Endothelial cell of umbilical vein (primary cell): ENCODE measurements around the gene OXTR. TPM values are rescaled to one million over a fixed set of nuclear protein-coding genes. Genes with fewer than 3 reads are reported as not detected.

Source experiments
- BruUV-seq: library from RNA; stranded (reverse); fragments of 400-500 nt; replicated peaks from 2 replicates; lab custom pipeline; 2021; lab: Mats Ljungman, UMichigan
- CTCF ChIA-PET: fragments of 300-600, 350-600 bp; sonication (Branson Sonifier 250); formaldehyde crosslinking; loops from one replicate; lab custom pipeline; 2021; ENCODE audit warnings: antibody characterized with exemption, inconsistent platforms; lab: Charles Lee
- POLR2A ChIA-PET: fragments of 300-600, 350-600 bp; sonication (Branson Sonifier 250); formaldehyde crosslinking; loops from one replicate; lab custom pipeline; 2021; ENCODE audit warnings: antibody characterized with exemption, inconsistent platforms; lab: Charles Lee
- DNase-seq: peaks from one replicate; pipeline ENCODE4 v3.0.0-alpha.2; 2011; ENCODE audit warnings: low read depth, low spot score
- FAIRE-seq: peaks from 2 replicates; lab custom pipeline; 2011; peaks lifted over from hg19 to GRCh38; lab: Jason Lieb, UNC
- H2AFZ ChIP-seq: 2 replicates; pipeline ENCODE4 v1.6.0; 2012; ENCODE audit warnings: low read depth, low read length, control low read depth, inconsistent platforms
- H3K27ac ChIP-seq: 2 replicates; pipeline ENCODE4 v1.5.1; 2011; ENCODE audit warnings: low read depth, mild to moderate bottlenecking, control low read depth, low read length, moderate library complexity; ENCODE audit not compliant: insufficient read depth
- H3K27me3 ChIP-seq, 2 experiments: 2 replicates each; pipeline versions ENCODE4 v1.6.0 to v1.6.1; 2011; ENCODE audit warnings: low read length in 2 of 2, mixed read lengths in 1 of 2; ENCODE audit not compliant: control insufficient read depth in 2 of 2, insufficient read depth in 2 of 2
- H3K36me3 ChIP-seq, 2 experiments: 2 replicates in 1 of 2; 3 replicates in 1 of 2; pipeline ENCODE4 v1.5.1; 2011; ENCODE audit warnings: low read length in 2 of 2, mild to moderate bottlenecking in 1 of 2, moderate library complexity in 1 of 2; ENCODE audit not compliant: control insufficient read depth in 2 of 2, insufficient read depth in 2 of 2; ENCODE audit errors: extremely low read depth in 1 of 2
- H3K4me1 ChIP-seq: 3 replicates; pipeline ENCODE4 v1.5.1; 2011; ENCODE audit warnings: mild to moderate bottlenecking, low read length; ENCODE audit not compliant: control insufficient read depth, insufficient read depth; ENCODE audit errors: extremely low read depth
- H3K4me2 ChIP-seq: 2 replicates; pipeline ENCODE4 v1.6.1; 2011; ENCODE audit warnings: low read length, control low read depth, mixed read lengths; ENCODE audit not compliant: insufficient read depth
- H3K4me3 ChIP-seq, 3 experiments: fragments of 200-600 bp in 1 of 3; sonication (generic), shearing (Covaris generic) in 1 of 3; replicated peaks in 1 of 3; 2 replicates each; pipeline ENCODE4 v1.5.1; 2011 to 2016; ENCODE audit warnings: control low read depth in 3 of 3, low read length in 3 of 3, mild to moderate bottlenecking in 2 of 3, inconsistent platforms in 1 of 3, low read depth in 1 of 3, moderate library complexity in 1 of 3; ENCODE audit not compliant: insufficient read depth in 1 of 3
- H3K79me2 ChIP-seq: 2 replicates; pipeline ENCODE4 v1.6.0; 2012; ENCODE audit warnings: low read length, inconsistent platforms; ENCODE audit not compliant: control insufficient read depth, insufficient read depth
- H3K9ac ChIP-seq: replicated peaks from 2 replicates; pipeline ENCODE3; 2011; ENCODE audit warnings: low read length, control low read depth; ENCODE audit not compliant: insufficient read depth; ENCODE audit errors: extremely low read depth
- H3K9me1 ChIP-seq: replicated peaks from 3 replicates; pipeline ENCODE4 v1.6.0; 2011; ENCODE audit warnings: mild to moderate bottlenecking, low read length; ENCODE audit not compliant: control insufficient read depth, insufficient read depth; ENCODE audit errors: extremely low read depth
- H3K9me3 ChIP-seq: replicated peaks from 2 replicates; pipeline ENCODE4 v1.5.1; 2012; ENCODE audit warnings: low read length, inconsistent platforms; ENCODE audit not compliant: control insufficient read depth, insufficient read depth
- H4K20me1 ChIP-seq: replicated peaks from 2 replicates; pipeline ENCODE3; 2011; ENCODE audit warnings: mild to moderate bottlenecking, low read length; ENCODE audit not compliant: control insufficient read depth, insufficient read depth; ENCODE audit errors: extremely low read depth
- EZH2 ChIP-seq: IDR thresholded peaks from 2 replicates; pipeline ENCODE4 v1.6.1; 2012; ENCODE audit warnings: borderline replicate concordance, low read depth, mild to moderate bottlenecking, moderate library complexity, low read length, inconsistent platforms; ENCODE audit not compliant: severe bottlenecking
- FOS ChIP-seq: IDR thresholded peaks from 2 replicates; pipeline ENCODE4 v1.6.1; 2011; ENCODE audit warnings: mild to moderate bottlenecking, low read length, moderate library complexity, borderline replicate concordance; ENCODE audit not compliant: insufficient read depth
- GATA2 ChIP-seq: IDR thresholded peaks from 2 replicates; pipeline ENCODE4 v1.7.0; 2011; ENCODE audit warnings: low read depth, mild to moderate bottlenecking, moderate library complexity, mixed read lengths, low read length; ENCODE audit not compliant: insufficient read length, insufficient read depth
- JUN ChIP-seq: IDR thresholded peaks from 2 replicates; pipeline ENCODE4 v1.6.1; 2011; ENCODE audit warnings: borderline replicate concordance, low read depth; ENCODE audit not compliant: insufficient read length, insufficient read depth
- MYC ChIP-seq: IDR thresholded peaks from one replicate; pipeline ENCODE4 v1.6.1; 2011; ENCODE audit warnings: mild to moderate bottlenecking, low read depth, low read length
- POLR2A ChIP-seq: IDR thresholded peaks from 2 replicates; pipeline ENCODE4 v1.6.1; 2012; ENCODE audit warnings: low read depth, mild to moderate bottlenecking, control low read depth, low read length
- POLR2AphosphoS5 ChIP-seq: IDR thresholded peaks from 2 replicates; pipeline ENCODE4 v1.6.1; 2012; ENCODE audit warnings: low read depth, mild to moderate bottlenecking, control low read depth, low read length, moderate library complexity; ENCODE audit not compliant: insufficient read depth
- dilution Hi-C: fragments of 300-500 bp; cut with MboI; formaldehyde crosslinking; loops from one replicate; pipeline ENCODE4 v1.15.0; 2019; ENCODE audit warnings: low sequenced_read_pairs; ENCODE audit not compliant: extremely low pct_ligation_motif_present
- intact Hi-C: fragments of 100-400 bp; cut with micrococcal nuclease; formaldehyde crosslinking; loops from one replicate; pipeline ENCODE4 v1.10.0; 2022
- polyA plus RNA-seq, 4 experiments: library from polyadenylated mRNA; depleted of rRNA in 3 of 4; stranded (reverse) in 3 of 4; unstranded in 1 of 4; fragments of >200 nt; gene quantifications; 2 replicates each; pipeline versions ENCODE4 v1.2.1 to v1.2.3, GENCODE V29; 2011 to 2012; ENCODE audit warnings: missing spikeins in 1 of 4
- total RNA-seq: library from RNA; stranded (reverse); gene quantifications from 2 replicates; pipeline ENCODE4 v1.2.3, GENCODE V29; 2021
- TF ChIP-seq, protein P1 (sequence below), 2 donors: IDR thresholded peaks; 1 replicate in 1 of 2; 2 replicates in 1 of 2; pipeline ENCODE4 v1.5.1; 2011; ENCODE audit warnings: low read length in 2 of 2, mild to moderate bottlenecking in 2 of 2, moderate library complexity in 2 of 2, control low read depth in 1 of 2, inconsistent platforms in 1 of 2, low read depth in 1 of 2; ENCODE audit not compliant: insufficient read depth in 1 of 2; ENCODE audit errors: extremely low read depth in 1 of 2
- TF ChIP-seq, protein P2 (sequence below): IDR thresholded peaks from 2 replicates; pipeline ENCODE4 v1.6.1; 2011; ENCODE audit not compliant: insufficient read depth, insufficient read length

The OXTR gene
- total and polyA plus RNA-seq, 2 donors (not counting 3 experiments of a cell fraction or from before 2014, with no cell fraction given) = 0.12 to 0.40 TPM

DNA sequence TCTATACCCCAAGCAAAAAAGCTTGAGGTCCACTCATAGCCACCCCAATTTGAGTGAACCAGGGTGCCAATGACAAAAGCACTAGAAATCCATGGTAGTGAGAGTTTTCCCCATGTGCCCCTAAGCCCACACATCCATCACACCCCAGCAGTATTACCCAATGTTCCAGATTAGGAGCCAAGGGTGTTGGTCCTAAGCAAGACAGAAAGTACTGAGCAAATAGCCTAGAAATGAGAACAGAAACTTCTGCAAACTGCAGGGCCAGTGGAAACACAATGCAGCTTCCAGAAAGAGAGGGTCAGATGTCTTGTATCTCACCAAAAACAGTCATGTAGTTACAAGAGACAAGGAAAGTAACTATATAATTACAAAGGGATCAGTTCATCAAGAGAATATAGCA lies 10.9 kb upstream of the OXTR start:
- peaks cover 0 to 3% of the 10 kb centered on the region in 2 experiments for H3K27me3 ChIP-seq
- H3K9ac ChIP-seq = no peak overlapping the region
- FAIRE-seq (no peak), DNase-seq (no peak)
- no peak for TF ChIP-seq GATA2
- TF ChIP-seq, protein P1, sequence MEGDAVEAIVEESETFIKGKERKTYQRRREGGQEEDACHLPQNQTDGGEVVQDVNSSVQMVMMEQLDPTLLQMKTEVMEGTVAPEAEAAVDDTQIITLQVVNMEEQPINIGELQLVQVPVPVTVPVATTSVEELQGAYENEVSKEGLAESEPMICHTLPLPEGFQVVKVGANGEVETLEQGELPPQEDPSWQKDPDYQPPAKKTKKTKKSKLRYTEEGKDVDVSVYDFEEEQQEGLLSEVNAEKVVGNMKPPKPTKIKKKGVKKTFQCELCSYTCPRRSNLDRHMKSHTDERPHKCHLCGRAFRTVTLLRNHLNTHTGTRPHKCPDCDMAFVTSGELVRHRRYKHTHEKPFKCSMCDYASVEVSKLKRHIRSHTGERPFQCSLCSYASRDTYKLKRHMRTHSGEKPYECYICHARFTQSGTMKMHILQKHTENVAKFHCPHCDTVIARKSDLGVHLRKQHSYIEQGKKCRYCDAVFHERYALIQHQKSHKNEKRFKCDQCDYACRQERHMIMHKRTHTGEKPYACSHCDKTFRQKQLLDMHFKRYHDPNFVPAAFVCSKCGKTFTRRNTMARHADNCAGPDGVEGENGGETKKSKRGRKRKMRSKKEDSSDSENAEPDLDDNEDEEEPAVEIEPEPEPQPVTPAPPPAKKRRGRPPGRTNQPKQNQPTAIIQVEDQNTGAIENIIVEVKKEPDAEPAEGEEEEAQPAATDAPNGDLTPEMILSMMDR (IDR thresholded peaks at IDR 0.05; ENCODE audit: extremely low read depth in 1 of 2, insufficient read depth in 1 of 2, low read depth in 1 of 2, low read length in 2 of 2) = no peak
- TF ChIP-seq POLR2AphosphoS5 = no peak
- TF ChIP-seq, protein P2, sequence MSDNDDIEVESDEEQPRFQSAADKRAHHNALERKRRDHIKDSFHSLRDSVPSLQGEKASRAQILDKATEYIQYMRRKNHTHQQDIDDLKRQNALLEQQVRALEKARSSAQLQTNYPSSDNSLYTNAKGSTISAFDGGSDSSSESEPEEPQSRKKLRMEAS = no peak
- TF ChIP-seq EZH2 = no peak
- TF ChIP-seq JUN = no peak
- TF ChIP-seq POLR2A = no peak
- no peak for TF ChIP-seq FOS
- no peak for TF ChIP-seq MYC
- intact Hi-C loops (no loop called here), dilution Hi-C loops (no loop called here)
- H3K4me3 ChIP-seq = no peak overlapping the region
- H3K9me3 ChIP-seq = no peaks in the 10 kb centered on the region
- H2AFZ ChIP-seq = no peak overlapping the region
- no peaks in the 10 kb centered on the region for H4K20me1 ChIP-seq
- ChIA-PET CTCF (interaction anchor here (2.9 kb wide), 1 partner anchor 11 kb away, joined by 22 read pairs; the partner anchor contains the start of gene OXTR), POLR2A (no interaction called here)
- H3K36me3 ChIP-seq = no peaks in the 10 kb centered on the region
- no peak overlapping the region for H3K4me2 ChIP-seq
- no peaks in the 10 kb centered on the region for H3K4me1 ChIP-seq
- no peaks in the 10 kb centered on the region for H3K79me2 ChIP-seq
- no peak overlapping the region for H3K27ac ChIP-seq
- no peaks in the 10 kb centered on the region for H3K9me1 ChIP-seq
- no TSS peak for BruUV-seq
